ENCODE data around the gene MAP4. TPM values are rescaled to one million over a fixed set of nuclear protein-coding genes. Genes with fewer than 3 reads are reported as not detected.

The MAP4 gene
- total RNA-seq, 4 donors from 2014 or later, result 597 to 976 (median 687) TPM

GRCh38 chr3:47871389-47871788 is 144.8 kb downstream of the MAP4 start:
- peaks cover 3 to 100% of the 10 kb centered on the region in 2 donors for H3K36me3 ChIP-seq

GRCh38 chr3:47870702-47871260 is 145.4 kb downstream of the MAP4 start:
- H3K4me1 ChIP-seq, result no peaks in the 10 kb centered on the region
- H3K4me3 ChIP-seq, result no peak overlapping the region
- DNase-seq (no peak), ATAC-seq (no peak)
- no peak overlapping the region for H3K27ac ChIP-seq
- in situ Hi-C loops (cut with MboI; ENCODE audit: low sequenced_read_pairs in 4 of 4), result no loop called here
- intact Hi-C loops (cut with DNase I; ENCODE audit: low total_unique reads), result no loop called here
- no peak for TF ChIP-seq POLR2A (IDR thresholded peaks at IDR 0.05)
- TF ChIP-seq CTCF (IDR thresholded peaks at IDR 0.05 in 4 of 5, conservative IDR thresholded peaks at IDR 0.05 in 1 of 5), result no peak
- no peaks in the 10 kb centered on the region for H3K9me3 ChIP-seq
- H3K36me3 ChIP-seq, result peaks cover 3 to 100% of the 10 kb centered on the region in 2 donors
- H3K27me3 ChIP-seq, result no peaks in the 10 kb centered on the region

More at GRCh38 chr3:47871389-47871788, 144.8 kb downstream of the MAP4 start:
- no peaks in the 10 kb centered on the region for H3K27me3 ChIP-seq
- ATAC-seq (no peak), DNase-seq (no peak)
- H3K27ac ChIP-seq, result peak overlapping the region in 1 of 4 donors; percentile 29
- no peaks in the 10 kb centered on the region for H3K4me1 ChIP-seq
- in situ Hi-C loops (cut with MboI; ENCODE audit: low sequenced_read_pairs in 4 of 4) (no loop called here), intact Hi-C loops (cut with DNase I; ENCODE audit: low total_unique reads) (no loop called here)
- H3K9me3 ChIP-seq, result no peaks in the 10 kb centered on the region
- TF ChIP-seq POLR2A (IDR thresholded peaks at IDR 0.05) (no peak), CTCF (IDR thresholded peaks at IDR 0.05 in 4 of 5, conservative IDR thresholded peaks at IDR 0.05 in 1 of 5) (no peak)
- no peak overlapping the region for H3K4me3 ChIP-seq

- Histone ChIP-seq H3K4me3 (no peak overlapping the region), H3K27ac (no peak overlapping the region), H3K27me3 (no peaks in the 10 kb centered on the region), H3K4me1 (no peaks in the 10 kb centered on the region), H3K36me3 (peaks cover 3 to 100% of the 10 kb centered on the region in 2 donors), H3K9me3 (no peaks in the 10 kb centered on the region)
- ATAC-seq (no peak), DNase-seq (no peak)
- TF ChIP-seq POLR2A (IDR thresholded peaks at IDR 0.05) (no peak), CTCF (IDR thresholded peaks at IDR 0.05 in 4 of 5, conservative IDR thresholded peaks at IDR 0.05 in 1 of 5) (no peak)
- in situ Hi-C loops (cut with MboI; ENCODE audit: low sequenced_read_pairs in 4 of 4), result no loop called here
- intact Hi-C loops (cut with DNase I; ENCODE audit: low total_unique reads), result no loop called here
Observed at GRCh38 chr3:47870156-47870555, 146.1 kb downstream of the MAP4 start.

GRCh38 chr3:47868306-47868705 is 147.9 kb downstream of the MAP4 start:
- no peaks in the 10 kb centered on the region for H3K27me3 ChIP-seq
- H3K9me3 ChIP-seq, result no peaks in the 10 kb centered on the region
- in situ Hi-C loops (cut with MboI; ENCODE audit: low sequenced_read_pairs in 4 of 4) (no loop called here), intact Hi-C loops (cut with DNase I; ENCODE audit: low total_unique reads) (no loop called here)
- no peaks in the 10 kb centered on the region for H3K4me1 ChIP-seq
- no peak overlapping the region for H3K4me3 ChIP-seq
- H3K27ac ChIP-seq, result no peak overlapping the region
- peaks cover 3 to 100% of the 10 kb centered on the region in 2 donors for H3K36me3 ChIP-seq
- TF ChIP-seq CTCF (IDR thresholded peaks at IDR 0.05 in 4 of 5, conservative IDR thresholded peaks at IDR 0.05 in 1 of 5), result no peak
- no peak for TF ChIP-seq POLR2A (IDR thresholded peaks at IDR 0.05)
- no peak for DNase-seq
- no peak for ATAC-seq
